Measurements from ENCODE around the gene COL11A2.

DNA sequence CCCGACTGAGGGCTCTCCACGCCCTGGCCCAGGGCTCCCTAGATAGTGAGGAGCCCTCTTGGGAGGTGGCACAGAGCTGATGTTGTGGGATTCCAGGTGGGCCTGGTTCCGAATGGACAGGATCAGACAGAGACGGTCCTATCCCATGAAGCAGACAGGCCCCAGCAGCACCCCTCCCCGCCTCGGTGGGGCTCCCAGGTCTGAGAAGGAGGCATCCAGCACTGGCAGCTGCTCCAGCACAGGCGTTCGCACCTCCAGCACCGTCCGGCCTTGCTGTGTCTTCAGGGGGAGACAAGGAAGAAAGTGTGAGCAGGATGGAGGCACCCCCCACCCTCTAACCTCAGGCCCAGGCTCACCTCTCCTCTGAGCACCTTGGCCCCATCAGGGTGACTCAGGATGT lies 28.7 kb downstream of the COL11A2 start:
- TF ChIP-seq POLR2A (IDR thresholded peaks at IDR 0.05) (no peak), POLR2AphosphoS5 (IDR thresholded peaks at IDR 0.05) (no peak), EP300 (IDR thresholded peaks at IDR 0.05) (no peak)
- TF ChIP-seq, protein P1, sequence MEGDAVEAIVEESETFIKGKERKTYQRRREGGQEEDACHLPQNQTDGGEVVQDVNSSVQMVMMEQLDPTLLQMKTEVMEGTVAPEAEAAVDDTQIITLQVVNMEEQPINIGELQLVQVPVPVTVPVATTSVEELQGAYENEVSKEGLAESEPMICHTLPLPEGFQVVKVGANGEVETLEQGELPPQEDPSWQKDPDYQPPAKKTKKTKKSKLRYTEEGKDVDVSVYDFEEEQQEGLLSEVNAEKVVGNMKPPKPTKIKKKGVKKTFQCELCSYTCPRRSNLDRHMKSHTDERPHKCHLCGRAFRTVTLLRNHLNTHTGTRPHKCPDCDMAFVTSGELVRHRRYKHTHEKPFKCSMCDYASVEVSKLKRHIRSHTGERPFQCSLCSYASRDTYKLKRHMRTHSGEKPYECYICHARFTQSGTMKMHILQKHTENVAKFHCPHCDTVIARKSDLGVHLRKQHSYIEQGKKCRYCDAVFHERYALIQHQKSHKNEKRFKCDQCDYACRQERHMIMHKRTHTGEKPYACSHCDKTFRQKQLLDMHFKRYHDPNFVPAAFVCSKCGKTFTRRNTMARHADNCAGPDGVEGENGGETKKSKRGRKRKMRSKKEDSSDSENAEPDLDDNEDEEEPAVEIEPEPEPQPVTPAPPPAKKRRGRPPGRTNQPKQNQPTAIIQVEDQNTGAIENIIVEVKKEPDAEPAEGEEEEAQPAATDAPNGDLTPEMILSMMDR (IDR thresholded peaks at IDR 0.05) = no peak
